ENCODE results near the gene IWS1.

Gene IWS1

GRCh38 chr2:127471286-127471988, 54.9 kb downstream of the IWS1 start:
- DNase-seq (ENCODE audit: low read depth) = no peak
- H3K4me3 ChIP-seq (ENCODE audit: low read depth, low read length) = no peak overlapping the region

GRCh38 chr2:127469974-127470373, 56.3 kb downstream of the IWS1 start:
- DNase-seq (ENCODE audit: low read depth) = no peak
- no peak overlapping the region for H3K4me3 ChIP-seq (ENCODE audit: low read depth, low read length)
- TF ChIP-seq CTCF (IDR thresholded peaks at IDR 0.05; ENCODE audit: low read depth, low read length, missing control alignments) = no peak

More at GRCh38 chr2:127471286-127471988, 54.9 kb downstream of the IWS1 start:
- no peak for TF ChIP-seq CTCF (IDR thresholded peaks at IDR 0.05; ENCODE audit: low read depth, low read length, missing control alignments)

GRCh38 chr2:127469051-127469450, 57.2 kb downstream of the IWS1 start:
- DNase-seq (ENCODE audit: low read depth) = no peak
- no peak for TF ChIP-seq CTCF (IDR thresholded peaks at IDR 0.05; ENCODE audit: low read depth, low read length, missing control alignments)
- H3K4me3 ChIP-seq (ENCODE audit: low read depth, low read length) = no peak overlapping the region

DNA sequence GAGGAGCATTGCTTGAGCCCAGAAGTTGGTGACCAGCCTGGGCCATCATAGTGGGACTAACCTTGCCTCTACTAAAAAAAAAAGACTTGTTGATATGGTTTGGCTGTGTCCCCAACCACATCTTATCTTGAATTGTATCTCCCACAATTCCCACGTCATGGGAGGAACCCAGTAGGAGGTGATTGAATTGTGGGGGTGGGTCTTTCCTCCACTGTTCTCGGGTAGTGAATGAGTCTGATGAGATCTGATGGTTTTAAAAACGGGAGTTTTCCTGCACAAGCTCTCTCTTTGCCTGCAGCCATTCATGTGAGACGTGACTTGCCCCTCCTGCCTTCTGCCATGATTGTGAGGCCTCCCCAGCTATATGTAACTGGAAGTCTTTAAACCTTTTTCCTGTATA, 61.0 kb downstream of the IWS1 start:
- H3K4me3 ChIP-seq (ENCODE audit: low read depth, low read length) = no peak overlapping the region
- no peak for TF ChIP-seq CTCF (IDR thresholded peaks at IDR 0.05; ENCODE audit: low read depth, low read length, missing control alignments)
- no peak for DNase-seq (ENCODE audit: low read depth)

GRCh38 chr2:127464470-127465257, 61.6 kb downstream of the IWS1 start:
- TF ChIP-seq CTCF (IDR thresholded peaks at IDR 0.05; ENCODE audit: low read depth, low read length, missing control alignments) = no peak
- H3K4me3 ChIP-seq (ENCODE audit: low read depth, low read length) = no peak overlapping the region
- DNase-seq (ENCODE audit: low read depth) = no peak

GRCh38 chr2:127463155-127463991, 62.9 kb downstream of the IWS1 start:
- H3K4me3 ChIP-seq (ENCODE audit: low read depth, low read length) = no peak overlapping the region
- DNase-seq (ENCODE audit: low read depth) = no peak
- no peak for TF ChIP-seq CTCF (IDR thresholded peaks at IDR 0.05; ENCODE audit: low read depth, low read length, missing control alignments)

Data from GM12864 (cell line).